Measurements from ENCODE around the gene TTC33.
"Not testable (repeated sequence)": the region's sequence is repeated elsewhere in the genome, so short reads cannot be mapped to it uniquely, and the experiment has no call there.

TTC33 gene

DNA sequence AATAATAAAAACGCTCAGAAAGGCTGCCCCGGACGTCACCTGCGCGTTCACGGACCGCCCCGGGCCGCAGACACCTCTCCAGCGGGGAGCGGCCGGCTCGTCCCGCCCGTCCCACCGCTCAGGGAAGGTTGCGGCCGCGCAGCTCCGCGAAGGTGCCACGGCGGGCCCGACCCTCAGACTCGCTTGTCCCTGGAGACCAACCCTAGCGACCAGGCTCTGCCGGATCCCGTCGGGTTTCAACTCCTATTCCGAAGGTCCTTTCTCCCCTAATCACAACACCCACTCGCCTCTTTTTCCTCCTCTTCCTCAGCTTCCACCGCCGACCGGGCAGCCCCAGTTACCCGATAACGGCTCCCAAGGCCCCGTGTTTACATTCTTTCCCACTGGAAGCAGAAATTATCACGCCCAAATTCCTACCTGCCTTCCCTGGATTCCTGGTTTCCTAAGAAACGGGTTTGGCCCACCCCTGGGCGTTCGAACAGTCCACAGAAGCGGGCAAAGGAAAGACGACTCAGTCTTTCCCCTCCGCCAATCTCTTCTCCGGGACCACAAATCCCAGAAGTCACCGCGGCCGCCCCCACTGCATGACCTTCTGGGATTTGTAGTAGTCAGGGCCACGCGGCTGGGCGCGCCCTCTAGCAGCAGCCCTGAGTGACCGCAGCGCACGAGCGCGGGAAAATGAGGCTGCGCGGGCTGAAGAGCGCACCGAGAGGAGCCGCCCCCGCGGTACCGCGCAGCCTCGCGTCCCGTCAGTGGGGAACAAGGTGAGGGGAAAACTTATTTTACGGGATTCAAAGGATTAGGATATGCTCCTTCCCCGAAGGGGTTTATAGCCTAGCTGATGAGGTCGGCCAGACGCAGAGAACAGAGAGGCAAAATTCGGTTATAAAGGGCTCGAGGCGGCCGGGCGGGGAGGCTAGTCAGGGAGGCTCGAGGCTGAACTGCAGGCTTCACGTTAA lies at the start of gene TTC33:
Gene TTC33, minus strand, starts transcription at position 555 of the 959 bp plus-strand sequence. CDS start 8,943 bp downstream, outside the sequence.
- DNase-seq: peak; percentile 96

DNA sequence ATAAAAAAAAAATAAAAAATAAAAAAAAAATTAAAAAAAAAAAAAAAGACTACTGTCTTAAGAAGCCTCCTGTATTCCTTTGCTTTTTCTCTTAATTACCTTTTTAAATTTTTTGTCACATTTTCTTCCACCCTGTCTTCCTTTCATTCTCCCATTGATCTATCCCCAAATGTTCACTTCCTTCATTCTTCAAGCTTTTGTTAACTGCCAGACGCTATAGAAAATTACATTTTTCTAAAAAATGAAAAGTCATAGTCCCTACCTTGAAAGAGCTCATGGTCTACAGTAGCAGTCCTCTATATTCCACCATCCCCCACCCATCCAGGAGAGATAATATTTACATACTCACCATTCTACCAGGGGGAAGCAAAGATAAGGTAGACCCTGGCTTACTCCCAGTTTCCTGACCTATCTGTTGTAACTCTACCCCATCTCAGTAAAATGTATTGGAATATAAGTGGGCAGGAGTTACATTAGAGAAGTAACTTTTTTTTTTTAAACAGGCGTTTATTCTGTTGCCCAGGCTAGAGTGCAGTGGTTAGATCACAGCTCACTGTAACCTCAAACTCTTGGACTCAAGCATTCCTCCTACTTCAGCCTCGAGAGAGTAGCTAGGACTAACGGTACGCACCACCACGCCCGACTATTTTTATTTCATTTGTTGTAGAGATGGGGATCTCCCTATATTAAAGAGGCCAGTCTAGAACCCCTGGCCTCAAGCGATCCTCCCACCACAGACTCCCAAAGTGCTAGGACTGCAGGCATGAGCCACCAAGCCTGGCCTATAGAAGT lies 46.2 kb upstream of the TTC33 start:
- no peak for DNase-seq

DNA sequence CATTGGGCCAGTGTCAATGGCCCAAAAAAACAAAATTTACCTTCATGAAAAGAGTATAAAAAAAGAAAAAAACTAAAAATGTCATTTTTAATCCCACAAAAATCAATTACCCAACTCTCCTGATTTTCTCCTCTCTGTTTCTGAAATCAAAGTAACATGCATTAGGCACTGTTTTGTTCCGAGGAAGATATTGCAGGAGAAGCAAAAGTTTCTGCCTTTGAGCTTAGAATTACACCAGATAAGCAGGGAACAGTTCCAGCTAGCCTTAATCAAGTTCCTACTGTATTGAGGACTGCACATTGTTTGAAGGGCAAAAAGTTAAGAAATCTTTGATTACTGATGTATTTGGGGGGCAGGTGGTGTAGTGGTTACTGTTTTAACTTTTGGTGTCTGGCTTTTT lies 43.5 kb upstream of the TTC33 start:
- no peak for DNase-seq

GRCh38 chr5:40798801-40799210 lies 43.0 kb upstream of the TTC33 start:
- DNase-seq: no peak

DNA sequence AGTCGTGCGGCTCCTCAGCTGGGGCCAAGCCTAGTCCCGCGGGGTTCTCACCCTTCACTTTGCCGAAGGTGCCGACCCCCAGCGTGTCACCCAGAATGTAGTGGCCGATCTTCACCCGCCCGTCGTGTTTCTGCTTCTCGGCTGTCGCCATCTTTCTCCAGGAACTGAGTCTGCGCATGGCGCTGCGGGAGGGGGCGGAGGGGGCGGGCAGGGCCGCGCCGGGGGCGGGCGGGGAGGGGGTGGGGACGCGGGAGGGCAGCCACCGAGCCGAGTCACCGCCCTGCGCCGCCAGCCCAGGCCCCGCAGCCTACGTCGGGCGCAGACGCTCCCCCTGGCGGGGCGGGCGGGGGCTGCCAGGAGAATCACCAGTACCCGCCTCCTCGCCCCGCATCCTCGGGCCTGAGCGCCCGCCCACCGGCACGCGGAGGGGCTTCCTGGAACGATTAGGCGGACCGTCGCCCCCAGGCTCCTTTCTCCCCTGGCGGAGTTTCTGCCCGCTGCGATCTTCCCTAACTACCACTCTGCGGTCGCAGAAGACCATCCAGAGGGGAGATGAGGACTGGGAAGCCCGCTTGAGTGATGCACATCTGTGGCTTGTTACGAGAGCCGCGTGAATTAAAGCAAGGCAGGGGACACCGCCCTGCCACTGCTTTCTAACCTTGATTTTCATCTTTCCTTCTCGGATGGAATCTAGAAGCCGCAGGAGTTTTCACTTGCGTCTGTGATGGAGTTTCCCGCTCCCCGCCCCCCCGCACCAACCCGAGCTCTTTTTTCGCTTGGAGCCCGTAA lies 42.4 kb upstream of the TTC33 start, which contains the start of gene PRKAA1:
Gene PRKAA1, minus strand, starts transcription at position 363 of the 789 bp plus-strand sequence. Its CDS starts 185 bp downstream, at position 178.
- DNase-seq: peak; percentile 88

GRCh38 chr5:40797273-40798011 lies 41.7 kb upstream of the TTC33 start:
- peak; percentile 78 for DNase-seq

GRCh38 chr5:40796487-40796889 lies 40.7 kb upstream of the TTC33 start:
- no peak for DNase-seq

DNA sequence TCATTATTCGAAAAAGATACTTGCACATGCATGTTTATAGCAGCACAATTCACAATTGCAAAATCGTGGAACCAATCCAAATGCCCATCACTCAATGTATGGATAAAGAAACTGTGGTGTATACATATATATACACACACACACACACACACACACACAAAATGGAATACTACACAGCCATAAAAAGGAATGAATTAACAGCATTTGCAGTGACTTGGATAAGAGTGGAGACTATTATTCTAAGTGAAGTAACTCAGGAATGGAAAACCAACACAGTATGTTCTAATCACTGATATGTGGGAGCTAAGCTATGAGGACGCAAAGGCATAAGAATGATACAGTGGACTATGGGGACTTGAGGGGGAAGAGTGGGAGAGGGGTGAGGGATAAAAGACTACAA lies 39.1 kb upstream of the TTC33 start:
- DNase-seq: not testable (repeated sequence)

DNA sequence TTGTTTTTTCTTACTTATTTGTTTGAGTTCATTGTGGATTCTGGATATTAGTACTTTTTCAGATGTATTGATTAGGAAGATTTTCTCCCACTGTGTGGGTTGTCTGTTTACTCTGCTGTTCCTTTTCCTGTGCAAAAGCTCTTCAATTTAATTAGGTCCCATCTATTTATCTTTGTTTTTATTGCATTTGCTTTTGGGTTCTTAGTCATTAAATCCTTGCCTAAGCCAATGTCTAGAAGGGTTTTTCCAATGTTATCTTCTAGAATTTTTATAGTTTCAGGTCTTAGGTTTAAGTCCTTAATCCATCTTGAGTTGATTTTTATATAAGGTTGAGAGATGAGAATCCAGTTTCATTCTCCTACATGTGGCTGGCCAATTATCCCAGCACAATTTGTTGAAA lies 38.6 kb upstream of the TTC33 start:
- not testable (repeated sequence) for DNase-seq

DNA sequence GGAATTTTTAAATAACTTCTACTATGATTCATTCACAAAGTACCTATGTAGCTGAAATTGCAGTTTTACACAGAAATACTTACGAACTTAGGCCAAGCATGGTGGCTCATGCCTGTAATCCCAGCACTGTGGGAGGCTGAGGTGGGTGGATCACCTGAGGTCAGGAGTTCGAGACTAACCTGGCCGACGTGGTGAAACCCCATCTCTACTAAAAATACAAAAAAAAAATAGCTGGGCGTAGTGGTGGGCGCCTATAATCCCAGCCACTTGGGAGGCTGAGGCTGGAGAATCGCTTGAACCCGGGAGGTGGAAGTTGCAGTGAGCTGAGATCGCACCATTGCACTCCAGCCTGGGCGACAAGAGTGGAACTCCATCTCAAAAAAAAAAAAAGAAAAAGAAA lies 36.9 kb upstream of the TTC33 start:
- DNase-seq: not testable (repeated sequence)

- no peak for DNase-seq
Observed at GRCh38 chr5:40791715-40792139, 36.0 kb upstream of the TTC33 start.

GRCh38 chr5:40790947-40791593 lies 35.3 kb upstream of the TTC33 start:
- DNase-seq: no peak

DNA sequence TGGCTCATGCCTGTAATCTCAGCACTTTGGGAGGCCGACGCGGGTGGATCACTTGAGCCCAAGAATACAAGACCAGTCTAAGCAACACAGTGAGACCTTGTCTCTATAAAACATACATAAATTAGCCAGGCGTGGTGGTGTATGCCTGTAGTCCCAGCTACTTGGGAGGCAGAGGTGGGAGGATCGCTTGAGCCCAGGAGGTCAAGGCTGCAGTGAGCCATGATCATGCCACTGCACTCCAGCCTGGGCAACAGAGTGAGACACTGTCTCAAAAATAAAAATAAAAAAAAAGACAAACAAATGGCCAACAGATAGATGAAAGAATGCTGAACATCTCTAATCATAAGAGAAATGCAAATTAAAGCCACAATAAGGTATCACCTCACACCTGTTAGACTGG lies 33.2 kb upstream of the TTC33 start:
- DNase-seq: not testable (repeated sequence)

DNA sequence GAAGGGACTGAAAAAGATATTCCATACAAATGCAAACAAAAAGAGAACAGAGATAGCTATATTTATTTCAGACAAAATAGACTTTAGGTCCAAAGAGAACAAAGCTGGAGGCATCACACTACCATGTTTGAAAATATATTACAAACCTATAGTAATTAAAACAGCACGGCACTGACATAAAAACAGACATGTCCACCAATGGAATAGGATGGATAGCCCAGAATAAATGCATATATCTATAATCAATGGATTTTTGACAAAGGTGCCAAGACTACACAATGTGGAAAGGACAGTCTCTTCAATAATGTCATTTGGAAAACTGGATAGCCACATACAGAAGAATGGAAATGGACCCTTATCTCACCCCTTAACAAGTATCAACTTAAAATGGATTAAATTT lies 32.2 kb upstream of the TTC33 start:
- DNase-seq: no peak

DNA sequence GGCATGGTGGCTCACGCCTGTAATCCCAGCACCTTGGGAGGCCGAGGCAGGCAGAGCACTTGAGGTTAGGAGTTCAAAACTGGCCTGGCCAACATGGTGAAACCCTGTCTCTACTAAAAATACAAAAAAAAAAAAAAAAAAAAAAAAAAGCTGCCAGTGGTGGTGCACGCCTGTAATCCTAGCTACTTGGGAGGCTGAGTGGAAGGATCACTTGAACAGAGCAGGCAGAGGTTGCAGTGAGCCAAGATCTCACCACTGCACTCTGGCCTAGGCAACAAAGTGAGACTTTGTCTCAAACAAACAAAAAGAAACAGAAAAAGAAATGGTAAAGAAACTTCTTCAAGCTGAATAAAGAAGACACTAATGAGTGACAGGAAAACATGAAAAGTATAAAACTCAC lies 30.9 kb upstream of the TTC33 start:
- DNase-seq: not testable (repeated sequence)

DNA sequence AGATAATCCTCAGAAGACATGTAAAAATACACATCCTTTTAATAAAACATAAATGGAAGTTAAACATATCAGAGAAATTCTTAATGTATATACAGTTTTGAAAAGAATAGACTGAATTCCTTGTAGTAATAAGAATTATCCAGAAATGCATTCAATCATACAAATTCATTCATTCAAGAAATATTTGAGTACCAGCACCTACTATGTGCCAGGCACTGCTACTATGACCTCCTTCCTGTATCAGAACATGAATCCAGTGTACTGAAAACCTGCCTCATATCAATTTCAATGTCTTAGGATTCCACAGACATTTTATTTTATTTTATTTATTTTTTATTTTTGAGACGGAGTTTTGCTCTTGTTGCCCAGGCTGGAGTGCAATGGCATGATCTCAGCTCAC lies 29.2 kb upstream of the TTC33 start:
- no peak for DNase-seq

- no peak for DNase-seq
Observed at GRCh38 chr5:40784027-40784653, 28.4 kb upstream of the TTC33 start.

- no peak for DNase-seq
Observed at GRCh38 chr5:40781843-40782409, 26.2 kb upstream of the TTC33 start.

GRCh38 chr5:40780858-40781257 lies 25.1 kb upstream of the TTC33 start:
- DNase-seq: no peak

- DNase-seq: no peak
Observed at GRCh38 chr5:40780199-40780598, 24.4 kb upstream of the TTC33 start.

GRCh38 chr5:40779561-40779960 lies 23.8 kb upstream of the TTC33 start:
- no peak for DNase-seq

Data from activated naive CD4-positive, alpha-beta T cell treated with Interleukin-2 at 50 U/mL for 16 hours (primary cell).